Uterine smooth muscle cell (primary cell): Measurements from ENCODE around the gene AKR1C1. TPM values are rescaled to one million over a fixed set of nuclear protein-coding genes. Genes with fewer than 3 reads are reported as not detected.

Experiments
- total RNA-seq: library from RNA; depleted of rRNA; stranded (reverse); fragments of >200 nt; gene quantifications from 2 replicates; pipeline ENCODE4 v1.2.3, GENCODE V29; 2014

AKR1C1 gene
- 72.2 and 86.1 TPM in 2 replicates for total RNA-seq

DNA sequence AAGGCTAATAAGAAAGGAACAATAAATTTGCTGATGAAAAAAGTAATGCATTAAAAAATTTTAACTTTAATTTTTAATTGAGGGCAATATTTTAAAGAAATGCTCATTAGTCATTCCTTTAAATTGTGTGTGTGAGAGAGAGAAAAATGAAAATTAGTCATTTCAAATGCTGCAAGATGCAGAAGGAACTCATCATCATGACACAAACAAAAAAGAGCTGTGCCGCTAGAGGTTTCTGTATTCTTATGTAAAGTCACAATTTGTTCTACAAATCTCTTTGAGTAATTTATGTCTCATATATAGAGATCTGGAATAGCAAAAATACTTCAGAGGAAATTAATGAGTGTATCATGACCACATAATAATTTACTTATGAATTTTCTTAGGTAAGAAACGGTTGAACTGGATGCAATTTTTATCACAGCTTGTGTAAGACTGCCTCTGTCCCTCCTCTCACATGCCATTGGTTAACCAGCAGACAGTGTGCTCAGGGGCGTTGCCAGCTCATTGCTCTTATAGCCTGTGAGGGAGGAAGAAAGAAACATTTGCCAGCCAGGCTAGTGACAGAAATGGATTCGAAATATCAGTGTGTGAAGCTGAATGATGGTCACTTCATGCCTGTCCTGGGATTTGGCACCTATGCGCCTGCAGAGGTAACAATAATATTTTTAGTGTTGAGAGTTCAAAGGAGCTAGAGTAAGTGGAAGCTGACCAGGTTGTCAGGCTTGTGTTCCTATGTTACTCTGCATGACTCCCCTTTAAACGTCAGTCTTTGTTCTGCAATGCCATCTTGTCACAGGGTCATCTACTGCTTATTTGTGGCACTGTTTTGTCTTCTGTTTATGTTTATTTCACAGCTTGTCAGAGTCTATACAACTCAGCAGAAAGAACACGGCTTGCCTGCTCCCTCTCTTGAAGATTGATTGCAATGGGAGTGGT is at the start of gene AKR1C1:
Gene AKR1C1, plus strand, starts transcription at position 540 of the 939 bp plus-strand sequence. Its CDS starts 30 bp downstream, at position 570.

DNA sequence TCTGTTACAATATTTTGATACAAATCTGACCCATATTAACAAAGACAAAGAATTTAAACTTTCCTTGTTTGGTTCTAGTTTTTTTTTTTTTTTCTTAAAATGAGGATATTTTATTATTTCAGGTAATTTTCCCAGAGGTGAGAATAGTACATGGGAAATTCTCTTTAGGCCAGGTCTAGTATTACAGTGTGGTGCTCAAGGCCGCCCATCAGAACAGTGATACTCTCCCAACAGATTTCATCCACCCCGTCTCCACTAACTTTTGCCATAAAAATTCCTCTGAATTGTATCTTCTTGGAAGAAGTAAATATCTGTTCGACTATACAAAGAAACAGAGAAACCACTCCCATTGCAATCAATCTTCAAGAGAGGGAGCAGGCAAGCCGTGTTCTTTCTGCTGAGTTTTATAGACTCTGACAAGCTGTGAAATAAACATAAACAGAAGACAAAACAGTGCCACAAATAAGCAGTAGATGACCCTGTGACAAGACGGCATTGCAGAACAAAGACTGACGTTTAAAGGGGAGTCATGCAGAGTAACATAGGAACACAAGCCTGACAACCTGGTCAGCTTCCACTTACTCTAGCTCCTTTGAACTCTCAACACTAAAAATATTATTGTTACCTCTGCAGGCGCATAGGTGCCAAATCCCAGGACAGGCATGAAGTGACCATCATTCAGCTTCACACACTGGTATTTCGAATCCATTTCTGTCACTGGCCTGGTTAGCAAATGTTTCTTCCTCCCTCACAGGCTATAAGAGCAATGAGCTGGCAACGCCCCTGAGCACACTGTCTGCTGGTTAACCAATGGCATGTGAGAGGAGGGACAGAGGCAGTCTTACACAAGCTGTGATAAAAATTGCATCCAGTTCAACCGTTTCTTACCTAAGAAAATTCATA is 40.2 kb downstream of the AKR1C1 start, which contains the start of gene AKR1C2:
Gene AKR1C2, minus strand, starts transcription at position 731 of the 903 bp plus-strand sequence. Its CDS starts 22 bp downstream, at position 709.

Other genes starting within 250 kb of the AKR1C1 start
- gene AKR1E2, start 137.2 kb upstream of the AKR1C1 start, total RNA-seq, result 6.5 and 24.9 TPM in 2 replicates
- gene AKR1C2, start 40.4 kb downstream of the AKR1C1 start, total RNA-seq, result 20.4 and 34.5 TPM in 2 replicates
- 26.7 and 31.2 TPM in 2 replicates for gene AKR1C3, start 131.0 kb downstream of the AKR1C1 start, total RNA-seq
- gene AKR1C8, start 221.7 kb downstream of the AKR1C1 start, total RNA-seq, result not detected in 2 replicates
- not detected in 2 replicates for gene AKR1C4, start 233.4 kb downstream of the AKR1C1 start, total RNA-seq